ENCODE measurements around the gene VPS13A. TPM values are rescaled to one million over a fixed set of nuclear protein-coding genes. Genes with fewer than 3 reads are reported as not detected.
"Not testable (repeated sequence)": the region's sequence is repeated elsewhere in the genome, so short reads cannot be mapped to it uniquely, and the experiment has no call there.

VPS13A gene
- total RNA-seq, 1 donor from 2014 or later: 19.5 TPM

DNA sequence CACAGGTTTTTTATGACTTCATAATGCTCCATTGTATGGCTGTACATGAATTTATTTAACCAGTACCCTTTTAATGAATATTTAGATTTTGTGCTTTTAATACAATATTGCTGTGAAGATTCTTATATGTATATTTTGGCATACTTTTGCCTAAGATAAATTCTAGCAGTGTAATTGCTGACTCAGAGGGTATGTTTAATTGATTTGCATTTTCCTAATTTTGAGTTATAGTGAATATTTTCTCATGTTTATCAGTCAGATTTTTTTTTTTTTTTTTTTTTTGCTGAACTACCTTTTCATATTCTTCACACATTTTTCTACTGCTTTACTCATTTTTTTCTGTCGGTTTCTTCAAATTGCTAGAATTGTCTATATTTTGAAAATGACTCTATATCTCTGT is 222.6 kb downstream of the VPS13A start:
- Histone ChIP-seq H3K27me3 (ENCODE audit: control insufficient read depth, insufficient read depth, low read length) (no peaks in the 10 kb centered on the region), H3K4me3 (ENCODE audit: low read depth, low read length) (no peak overlapping the region), H3K36me3 (ENCODE audit: control insufficient read depth, insufficient read depth, low read length) (no peaks in the 10 kb centered on the region)
- FAIRE-seq: no peak
- TF ChIP-seq, protein P1, sequence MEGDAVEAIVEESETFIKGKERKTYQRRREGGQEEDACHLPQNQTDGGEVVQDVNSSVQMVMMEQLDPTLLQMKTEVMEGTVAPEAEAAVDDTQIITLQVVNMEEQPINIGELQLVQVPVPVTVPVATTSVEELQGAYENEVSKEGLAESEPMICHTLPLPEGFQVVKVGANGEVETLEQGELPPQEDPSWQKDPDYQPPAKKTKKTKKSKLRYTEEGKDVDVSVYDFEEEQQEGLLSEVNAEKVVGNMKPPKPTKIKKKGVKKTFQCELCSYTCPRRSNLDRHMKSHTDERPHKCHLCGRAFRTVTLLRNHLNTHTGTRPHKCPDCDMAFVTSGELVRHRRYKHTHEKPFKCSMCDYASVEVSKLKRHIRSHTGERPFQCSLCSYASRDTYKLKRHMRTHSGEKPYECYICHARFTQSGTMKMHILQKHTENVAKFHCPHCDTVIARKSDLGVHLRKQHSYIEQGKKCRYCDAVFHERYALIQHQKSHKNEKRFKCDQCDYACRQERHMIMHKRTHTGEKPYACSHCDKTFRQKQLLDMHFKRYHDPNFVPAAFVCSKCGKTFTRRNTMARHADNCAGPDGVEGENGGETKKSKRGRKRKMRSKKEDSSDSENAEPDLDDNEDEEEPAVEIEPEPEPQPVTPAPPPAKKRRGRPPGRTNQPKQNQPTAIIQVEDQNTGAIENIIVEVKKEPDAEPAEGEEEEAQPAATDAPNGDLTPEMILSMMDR (IDR thresholded peaks at IDR 0.05; ENCODE audit: insufficient read depth, low read length, severe bottlenecking): no peak
- DNase-seq (ENCODE audit: low read depth): no peak

DNA sequence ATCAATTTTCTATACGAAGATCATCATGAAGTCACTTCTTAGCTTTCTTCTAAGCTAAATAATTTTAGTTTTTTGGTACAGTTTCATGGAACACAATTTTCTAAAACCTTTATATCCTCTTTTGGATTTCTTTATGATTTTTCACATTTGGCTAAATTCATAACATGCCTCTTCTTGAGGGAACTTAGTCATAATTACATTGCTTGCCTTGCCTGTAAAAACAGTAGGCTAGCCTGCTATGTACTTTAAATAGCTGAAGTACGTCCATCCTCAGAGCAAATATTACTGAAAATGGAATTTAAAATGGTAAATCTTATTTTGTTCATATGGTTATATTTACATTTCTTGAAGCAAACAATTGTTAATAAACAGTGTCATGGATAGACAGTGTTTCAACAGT is 225.0 kb downstream of the VPS13A start:
- no peak overlapping the region for H3K4me3 ChIP-seq (ENCODE audit: low read depth, low read length)
- no peaks in the 10 kb centered on the region for H3K36me3 ChIP-seq (ENCODE audit: control insufficient read depth, insufficient read depth, low read length)
- DNase-seq (ENCODE audit: low read depth) (peak; percentile 43), FAIRE-seq (no peak)
- H3K27me3 ChIP-seq (ENCODE audit: control insufficient read depth, insufficient read depth, low read length): no peaks in the 10 kb centered on the region
- TF ChIP-seq, protein P1 (IDR thresholded peaks at IDR 0.05; ENCODE audit: insufficient read depth, low read length, severe bottlenecking): no peak

DNA sequence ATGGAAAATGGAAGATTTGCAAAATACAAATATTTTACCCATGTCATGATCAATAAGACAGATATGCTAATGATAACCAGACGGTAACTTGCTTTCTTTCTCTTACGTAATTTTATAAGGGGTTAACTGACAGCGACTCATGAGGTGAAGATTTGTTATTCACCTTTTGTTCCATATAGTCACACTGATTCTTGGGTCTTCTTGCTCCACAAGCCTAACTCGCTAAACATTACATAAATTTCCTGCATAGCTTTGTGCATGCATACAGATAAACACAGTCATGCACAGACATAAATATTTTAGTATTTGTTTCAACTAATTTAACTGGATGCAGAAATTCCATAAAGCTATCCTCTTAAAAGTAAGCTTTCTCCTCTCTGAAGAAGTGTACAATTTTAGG is 225.9 kb downstream of the VPS13A start:
- no peak for DNase-seq (ENCODE audit: low read depth)
- TF ChIP-seq, protein P1 (IDR thresholded peaks at IDR 0.05; ENCODE audit: insufficient read depth, low read length, severe bottlenecking): no peak
- Histone ChIP-seq H3K4me3 (ENCODE audit: low read depth, low read length) (no peak overlapping the region), H3K36me3 (ENCODE audit: control insufficient read depth, insufficient read depth, low read length) (peaks cover 4% of the 10 kb centered on the region), H3K27me3 (ENCODE audit: control insufficient read depth, insufficient read depth, low read length) (no peaks in the 10 kb centered on the region)
- FAIRE-seq: no peak

DNA sequence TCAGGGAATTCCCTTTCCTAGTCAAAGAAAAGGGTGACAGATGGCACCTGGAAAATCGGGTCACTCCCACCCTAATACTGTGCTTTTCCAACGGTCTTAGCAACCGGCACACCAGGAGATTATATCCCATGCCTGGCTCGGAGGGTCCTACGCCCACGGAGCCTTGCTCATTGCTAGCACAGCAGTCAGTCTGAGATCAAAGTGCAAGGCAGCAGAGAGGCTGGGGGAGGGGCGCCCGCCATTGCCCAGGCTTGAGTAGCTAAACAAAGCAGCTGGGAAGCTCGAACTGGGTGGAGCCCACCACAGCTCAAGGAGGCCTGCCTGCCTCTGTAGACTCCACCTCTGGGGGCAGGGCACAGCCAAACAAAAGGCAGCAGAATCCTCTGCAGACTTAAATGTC is 231.2 kb downstream of the VPS13A start:
- not testable (repeated sequence) for H3K36me3 ChIP-seq (ENCODE audit: control insufficient read depth, insufficient read depth, low read length); H3K27me3 ChIP-seq (ENCODE audit: control insufficient read depth, insufficient read depth, low read length); H3K4me3 ChIP-seq (ENCODE audit: low read depth, low read length); FAIRE-seq; DNase-seq (ENCODE audit: low read depth)

DNA sequence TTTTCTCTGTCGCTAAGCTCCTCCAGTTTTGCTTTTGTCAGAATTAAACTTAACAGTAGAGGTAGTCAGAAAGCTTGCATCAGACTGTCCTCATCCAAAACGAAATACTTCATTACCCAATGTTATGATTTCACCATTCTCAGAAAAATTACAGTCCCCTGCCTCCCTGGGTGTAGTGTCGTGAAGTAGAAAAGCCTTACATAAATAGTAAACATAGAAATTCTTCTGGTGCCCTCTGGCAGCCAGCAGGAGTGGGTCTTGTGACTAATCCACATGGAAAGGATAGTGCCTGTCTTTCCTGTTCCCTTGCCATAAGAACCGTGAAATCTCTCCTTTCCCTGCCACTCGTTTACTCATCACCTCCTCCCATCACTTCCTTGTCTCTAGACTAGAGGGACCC is 240.2 kb downstream of the VPS13A start:
- DNase-seq (ENCODE audit: low read depth) (peak; percentile 65), FAIRE-seq (no peak)
- Histone ChIP-seq H3K27me3 (ENCODE audit: control insufficient read depth, insufficient read depth, low read length) (no peaks in the 10 kb centered on the region), H3K4me3 (ENCODE audit: low read depth, low read length) (no peak overlapping the region), H3K36me3 (ENCODE audit: control insufficient read depth, insufficient read depth, low read length) (no peaks in the 10 kb centered on the region)
- TF ChIP-seq, protein P1 (IDR thresholded peaks at IDR 0.05; ENCODE audit: insufficient read depth, low read length, severe bottlenecking): no peak

DNA sequence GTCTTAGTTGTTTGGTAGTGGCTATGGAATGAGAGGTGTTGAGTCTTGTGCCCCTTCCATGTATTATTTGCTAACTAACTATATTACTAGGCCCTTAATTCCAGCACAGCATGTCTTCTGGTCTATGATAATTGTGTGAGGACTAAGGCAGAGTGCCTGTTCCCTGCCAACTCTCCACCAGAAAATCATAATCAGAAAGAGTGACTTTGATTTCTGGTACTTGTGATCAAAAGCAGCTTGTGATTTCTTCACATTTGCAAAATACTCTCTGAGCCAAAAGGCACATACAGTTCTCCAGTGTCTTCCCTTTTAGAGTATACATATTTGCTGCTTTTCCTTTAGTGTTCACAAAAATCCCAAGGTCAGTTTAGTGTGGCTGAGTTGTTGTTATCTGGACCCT is 240.9 kb downstream of the VPS13A start:
- Histone ChIP-seq H3K27me3 (ENCODE audit: control insufficient read depth, insufficient read depth, low read length) (no peaks in the 10 kb centered on the region), H3K4me3 (ENCODE audit: low read depth, low read length) (no peak overlapping the region), H3K36me3 (ENCODE audit: control insufficient read depth, insufficient read depth, low read length) (no peaks in the 10 kb centered on the region)
- TF ChIP-seq, protein P1 (IDR thresholded peaks at IDR 0.05; ENCODE audit: insufficient read depth, low read length, severe bottlenecking): no peak
- FAIRE-seq: no peak
- DNase-seq (ENCODE audit: low read depth): no peak

Data from bronchial epithelial cell (primary cell).